ENCODE measurements around the gene RNU1-4. TPM values are rescaled to one million over a fixed set of nuclear protein-coding genes. Genes with fewer than 3 reads are reported as not detected.
A peak's percentile ranks its signal among the peaks of the same experiment; 100 is the strongest.
"Not testable (repeated sequence)": the region's sequence is repeated elsewhere in the genome, so short reads cannot be mapped to it uniquely, and the experiment has no call there.

Gene RNU1-4
- total and polyA plus RNA-seq, 5 donors from 2014 or later = 23.7 to 3,278 TPM; not detected in 3

DNA sequence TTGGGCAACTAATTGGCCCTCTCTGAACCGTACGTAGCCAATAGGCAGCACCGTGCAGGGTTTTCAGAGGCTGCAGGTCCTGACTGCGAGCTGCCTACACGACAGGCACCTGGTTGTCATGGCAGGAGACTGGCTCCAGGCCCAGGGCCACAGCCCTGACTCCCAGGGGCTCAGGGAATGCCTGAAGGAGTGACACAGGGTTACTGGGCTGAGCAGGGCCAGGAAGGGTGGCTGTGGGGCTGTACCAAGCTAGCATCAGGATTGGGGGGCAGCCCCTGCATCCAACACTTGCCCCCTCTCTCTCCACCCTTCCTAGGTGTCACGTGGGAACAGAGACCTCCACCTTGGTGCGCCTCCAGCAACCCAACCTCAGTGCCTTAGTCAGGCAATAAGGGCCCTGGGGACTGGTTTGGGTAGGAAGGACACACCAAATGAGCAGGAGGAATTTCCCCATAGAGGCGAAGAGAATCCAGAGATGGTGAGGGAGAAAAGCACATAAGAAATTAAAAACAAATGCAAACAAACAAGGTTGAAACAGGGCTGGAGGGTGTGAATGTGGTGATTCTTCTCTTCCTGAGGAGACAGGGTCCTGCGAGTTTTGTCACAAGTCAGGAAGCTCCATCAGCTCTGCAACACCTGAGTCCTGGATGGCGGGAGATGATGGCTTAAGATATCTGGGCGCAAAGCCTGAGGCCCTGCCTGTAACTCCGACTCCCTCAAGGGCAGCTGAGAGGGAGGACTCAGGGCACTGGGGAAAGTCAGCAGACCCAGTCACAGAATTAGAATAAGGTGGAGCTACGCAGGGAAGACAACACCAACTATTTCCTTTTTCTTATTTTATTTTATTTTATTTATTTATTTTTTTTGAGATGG, 19.7 kb upstream of the RNU1-4 start:
- no peak overlapping the region for H3K4me3 Mint-ChIP-seq
- no peaks in the 10 kb centered on the region for H3K4me1 Mint-ChIP-seq
- H3K27me3 ChIP-seq (ENCODE audit: control insufficient read depth, insufficient read depth, low read length) = no peaks in the 10 kb centered on the region
- no peak overlapping the region for H3K27ac Mint-ChIP-seq
- no peaks in the 10 kb centered on the region for H3K36me3 Mint-ChIP-seq
- H3K36me3 ChIP-seq (ENCODE audit: control insufficient read depth, insufficient read depth, low read length) = no peaks in the 10 kb centered on the region
- DNase-seq (no peak), ATAC-seq (ENCODE audit: low read depth in 2 of 2) (no peak)
- H3K4me1 ChIP-seq (ENCODE audit: control insufficient read depth, insufficient read depth, low read length, poor library complexity, severe bottlenecking) = no peaks in the 10 kb centered on the region
- H3K9me3 Mint-ChIP-seq = no peaks in the 10 kb centered on the region
- peaks cover 39% of the 10 kb centered on the region for H3K27me3 Mint-ChIP-seq
- H3K27ac ChIP-seq (ENCODE audit: insufficient read depth, low read length, poor library complexity, severe bottlenecking) = no peak overlapping the region
- H3K4me3 ChIP-seq (ENCODE audit: low read depth, low read length) = no peak overlapping the region
- no peaks in the 10 kb centered on the region for H3K9me3 ChIP-seq (ENCODE audit: control insufficient read depth in 2 of 2, low read length in 2 of 2)

DNA sequence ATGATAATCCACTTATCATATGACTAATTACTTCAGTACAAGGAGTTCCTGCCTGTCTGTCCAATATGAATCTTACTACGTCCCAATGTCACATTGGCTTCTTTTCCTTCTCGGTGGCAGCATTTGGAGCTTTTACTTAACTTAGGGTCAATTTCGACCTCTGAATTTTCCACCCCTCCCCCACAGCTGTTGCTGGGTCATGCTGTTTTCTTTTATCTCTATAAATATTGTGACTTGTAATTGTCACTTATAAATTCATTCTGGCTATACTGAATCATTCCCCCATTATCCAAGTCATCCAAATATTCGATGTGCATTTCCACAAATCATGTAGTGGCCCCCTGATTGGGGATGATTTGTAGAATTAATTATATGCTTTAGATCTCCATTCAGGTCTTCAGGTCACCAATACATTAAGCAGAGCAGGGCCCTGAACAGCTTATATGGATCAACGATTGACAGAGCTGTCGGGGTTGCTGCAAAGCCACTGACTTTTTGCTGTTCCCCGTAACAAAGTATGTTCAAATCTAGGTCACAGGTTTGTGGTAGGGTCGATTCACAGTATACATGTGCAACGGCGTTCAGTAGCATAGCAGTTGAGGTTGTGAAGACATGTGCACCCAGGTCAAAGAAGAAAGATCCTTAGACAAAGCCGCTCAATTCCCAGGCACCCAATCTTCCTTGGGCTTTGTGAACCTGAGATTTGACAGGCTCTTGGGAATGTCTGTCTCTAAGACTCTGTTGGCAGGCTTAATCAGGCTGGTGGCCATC, 18.3 kb upstream of the RNU1-4 start:
- DNase-seq (peak in 1 of 3 donors; percentile 0), ATAC-seq (ENCODE audit: low read depth in 2 of 2) (no peak)
- Histone ChIP-seq H3K4me1 (ENCODE audit: control insufficient read depth, insufficient read depth, low read length, poor library complexity, severe bottlenecking) (no peaks in the 10 kb centered on the region), H3K27me3 (ENCODE audit: control insufficient read depth, insufficient read depth, low read length) (no peaks in the 10 kb centered on the region), H3K9me3 (ENCODE audit: control insufficient read depth in 2 of 2, low read length in 2 of 2) (no peaks in the 10 kb centered on the region), H3K36me3 (ENCODE audit: control insufficient read depth, insufficient read depth, low read length) (no peaks in the 10 kb centered on the region), H3K27ac (ENCODE audit: insufficient read depth, low read length, poor library complexity, severe bottlenecking) (no peak overlapping the region), H3K4me3 (ENCODE audit: low read depth, low read length) (no peak overlapping the region)
- no peaks in the 10 kb centered on the region for H3K36me3 Mint-ChIP-seq
- H3K27me3 Mint-ChIP-seq = peaks cover 31% of the 10 kb centered on the region
- H3K9me3 Mint-ChIP-seq = no peaks in the 10 kb centered on the region
- no peak overlapping the region for H3K4me3 Mint-ChIP-seq
- H3K27ac Mint-ChIP-seq = no peak overlapping the region
- no peaks in the 10 kb centered on the region for H3K4me1 Mint-ChIP-seq

DNA sequence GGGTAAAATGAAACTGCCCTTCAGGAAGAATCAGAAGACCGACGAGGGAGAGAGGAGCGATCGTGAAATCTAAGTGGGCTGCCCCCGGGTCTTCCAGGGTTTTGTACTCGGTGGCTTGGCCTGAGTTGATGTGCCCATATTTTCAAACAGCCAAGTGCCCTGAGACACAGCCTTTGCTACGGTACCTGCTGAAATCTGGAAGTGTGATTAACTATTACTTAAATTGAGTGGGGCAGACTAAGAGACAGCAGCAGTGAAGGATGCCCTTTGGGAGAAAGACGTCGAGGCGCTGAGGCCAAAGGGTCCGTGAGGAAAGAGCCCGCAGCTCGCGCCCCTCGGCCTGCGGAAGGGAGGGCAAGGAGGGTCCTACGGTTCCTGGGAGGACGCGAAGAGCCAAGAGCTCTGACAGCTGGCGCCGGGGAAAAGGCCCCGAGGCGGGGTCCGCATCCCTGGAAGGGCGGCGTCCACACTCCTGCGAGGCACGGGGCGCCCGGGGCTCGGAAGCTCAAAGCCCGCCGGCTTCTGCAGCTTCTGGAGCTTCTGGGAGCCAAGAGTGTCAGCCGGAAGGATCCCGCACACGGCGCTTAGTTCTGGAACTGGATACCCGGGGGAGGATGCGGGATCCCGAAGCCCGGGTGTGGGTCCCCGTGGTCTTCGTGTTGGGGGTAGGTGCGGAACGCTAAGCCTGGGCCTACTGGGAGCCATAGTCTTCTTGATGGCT, 15.4 kb upstream of the RNU1-4 start:
- ATAC-seq (ENCODE audit: low read depth in 2 of 2) (no peak), DNase-seq (no peak)
- H3K36me3 Mint-ChIP-seq = no peaks in the 10 kb centered on the region
- H3K4me3 ChIP-seq (ENCODE audit: low read depth, low read length) = no peak overlapping the region
- H3K9me3 Mint-ChIP-seq = no peaks in the 10 kb centered on the region
- peaks cover 6% of the 10 kb centered on the region for H3K27me3 ChIP-seq (ENCODE audit: control insufficient read depth, insufficient read depth, low read length)
- no peaks in the 10 kb centered on the region for H3K9me3 ChIP-seq (ENCODE audit: control insufficient read depth in 2 of 2, low read length in 2 of 2)
- H3K36me3 ChIP-seq (ENCODE audit: control insufficient read depth, insufficient read depth, low read length) = no peaks in the 10 kb centered on the region
- H3K4me1 ChIP-seq (ENCODE audit: control insufficient read depth, insufficient read depth, low read length, poor library complexity, severe bottlenecking) = no peaks in the 10 kb centered on the region
- H3K27me3 Mint-ChIP-seq = peaks cover 23% of the 10 kb centered on the region
- no peak overlapping the region for H3K27ac ChIP-seq (ENCODE audit: insufficient read depth, low read length, poor library complexity, severe bottlenecking)
- H3K4me1 Mint-ChIP-seq = no peaks in the 10 kb centered on the region
- no peak overlapping the region for H3K27ac Mint-ChIP-seq
- no peak overlapping the region for H3K4me3 Mint-ChIP-seq

GRCh38 chr1:16725439-16726245, 14.7 kb upstream of the RNU1-4 start:
- not testable (repeated sequence) for H3K4me1 Mint-ChIP-seq; H3K27ac ChIP-seq (ENCODE audit: insufficient read depth, low read length, poor library complexity, severe bottlenecking); H3K36me3 ChIP-seq (ENCODE audit: control insufficient read depth, insufficient read depth, low read length); H3K4me1 ChIP-seq (ENCODE audit: control insufficient read depth, insufficient read depth, low read length, poor library complexity, severe bottlenecking); H3K9me3 Mint-ChIP-seq; H3K27me3 ChIP-seq (ENCODE audit: control insufficient read depth, insufficient read depth, low read length); ATAC-seq (ENCODE audit: low read depth in 2 of 2); H3K36me3 Mint-ChIP-seq; H3K27ac Mint-ChIP-seq; H3K4me3 Mint-ChIP-seq; H3K4me3 ChIP-seq (ENCODE audit: low read depth, low read length); DNase-seq; H3K9me3 ChIP-seq (ENCODE audit: control insufficient read depth in 2 of 2, low read length in 2 of 2)
- H3K27me3 Mint-ChIP-seq = peaks cover 19% of the 10 kb centered on the region

GRCh38 chr1:16727190-16728111, 12.9 kb upstream of the RNU1-4 start:
- ATAC-seq (ENCODE audit: low read depth in 2 of 2) (peak in 1 of 2 donors; percentile 25), DNase-seq (peak in 1 of 3 donors; percentile 52)
- H3K4me1 Mint-ChIP-seq = no peaks in the 10 kb centered on the region
- Histone ChIP-seq H3K36me3 (ENCODE audit: control insufficient read depth, insufficient read depth, low read length) (no peaks in the 10 kb centered on the region), H3K27me3 (ENCODE audit: control insufficient read depth, insufficient read depth, low read length) (peaks cover 6% of the 10 kb centered on the region), H3K4me1 (ENCODE audit: control insufficient read depth, insufficient read depth, low read length, poor library complexity, severe bottlenecking) (no peaks in the 10 kb centered on the region), H3K27ac (ENCODE audit: insufficient read depth, low read length, poor library complexity, severe bottlenecking) (no peak overlapping the region), H3K4me3 (ENCODE audit: low read depth, low read length) (no peak overlapping the region), H3K9me3 (ENCODE audit: control insufficient read depth in 2 of 2, low read length in 2 of 2) (no peaks in the 10 kb centered on the region)
- no peak overlapping the region for H3K27ac Mint-ChIP-seq
- H3K9me3 Mint-ChIP-seq = no peaks in the 10 kb centered on the region
- no peak overlapping the region for H3K4me3 Mint-ChIP-seq
- H3K36me3 Mint-ChIP-seq = no peaks in the 10 kb centered on the region
- peaks cover 5% of the 10 kb centered on the region for H3K27me3 Mint-ChIP-seq

GRCh38 chr1:16728243-16728949, 11.9 kb upstream of the RNU1-4 start:
- H3K4me1 Mint-ChIP-seq; H3K27me3 Mint-ChIP-seq; H3K9me3 ChIP-seq (ENCODE audit: control insufficient read depth in 2 of 2, low read length in 2 of 2); H3K4me3 ChIP-seq (ENCODE audit: low read depth, low read length); H3K4me1 ChIP-seq (ENCODE audit: control insufficient read depth, insufficient read depth, low read length, poor library complexity, severe bottlenecking); H3K36me3 Mint-ChIP-seq; H3K27ac ChIP-seq (ENCODE audit: insufficient read depth, low read length, poor library complexity, severe bottlenecking); H3K27me3 ChIP-seq (ENCODE audit: control insufficient read depth, insufficient read depth, low read length); DNase-seq; H3K36me3 ChIP-seq (ENCODE audit: control insufficient read depth, insufficient read depth, low read length); H3K9me3 Mint-ChIP-seq; H3K4me3 Mint-ChIP-seq; H3K27ac Mint-ChIP-seq: not testable (repeated sequence)
- peak; percentile 34 to 65 for ATAC-seq (ENCODE audit: low read depth in 2 of 2)

All from CD4-positive, CD25-positive, alpha-beta regulatory T cell (primary cell).